T1000 (cell line): Measurements from ENCODE around the gene TEAD3.
A peak's percentile ranks its signal among the peaks of the same experiment; 100 is the strongest.
"Not testable (repeated sequence)": the region's sequence is repeated elsewhere in the genome, so short reads cannot be mapped to it uniquely, and the experiment has no call there.

Experiments
- DNase-seq: peaks from one replicate; lab custom pipeline; 2025; ENCODE audit warnings: mixed read lengths; lab: John Stamatoyannopoulos, UW

Gene TEAD3

GRCh38 chr6:35451354-35452182, 45.3 kb downstream of the TEAD3 start:
- DNase-seq = no peak

DNA sequence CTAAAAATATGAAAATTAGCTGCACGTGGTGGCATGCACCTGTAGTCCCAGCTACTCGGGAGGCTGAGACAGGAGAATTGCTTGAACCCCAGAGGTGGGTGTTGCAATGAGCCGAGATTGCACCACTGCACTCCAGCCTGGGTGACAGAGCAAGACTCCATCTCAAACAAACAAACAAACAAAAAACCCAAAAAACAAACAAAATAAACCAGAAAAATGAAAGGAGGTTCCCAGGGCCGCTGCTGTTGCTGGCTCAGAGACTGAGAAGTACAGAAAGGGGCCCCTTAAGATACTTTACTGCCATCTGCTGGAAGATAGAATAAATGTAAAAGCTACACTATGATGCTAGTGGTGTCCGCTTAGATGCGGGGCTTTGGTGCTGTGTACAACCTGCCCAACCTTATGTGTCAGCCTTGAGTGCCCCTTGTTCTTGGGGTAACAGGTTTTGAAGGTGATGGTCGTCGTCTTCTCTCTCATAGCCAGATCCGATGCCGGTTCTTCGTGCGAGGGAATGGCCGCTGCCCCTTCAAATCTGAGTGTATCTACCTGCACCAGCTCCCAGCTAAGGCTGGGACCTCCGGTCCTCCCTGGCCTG, 47.5 kb downstream of the TEAD3 start:
- peak; percentile 39 for DNase-seq

- DNase-seq = no peak
Measured at GRCh38 chr6:35448191-35448590, 48.7 kb downstream of the TEAD3 start.

DNA sequence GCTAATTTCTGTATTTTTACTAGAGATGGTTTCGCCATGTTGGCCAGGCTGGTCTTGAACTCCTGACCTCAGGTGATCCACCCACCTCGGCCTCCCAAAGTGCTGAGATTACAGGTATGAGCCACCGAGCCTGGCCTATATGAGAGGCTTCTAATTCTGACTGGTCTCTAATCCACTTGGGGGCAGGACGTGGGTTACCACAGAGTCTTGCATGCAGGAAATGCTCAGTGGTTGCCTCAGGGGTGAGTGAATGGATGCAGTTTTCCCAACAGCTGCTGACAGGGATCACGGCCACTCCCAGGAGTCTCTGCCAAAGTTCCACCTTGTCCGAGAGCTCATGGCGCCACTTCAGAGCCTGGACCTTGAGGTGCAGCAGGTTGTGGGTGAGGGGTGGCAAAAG, 51.2 kb downstream of the TEAD3 start:
- no peak for DNase-seq

- DNase-seq = no peak
Measured at GRCh38 chr6:35443341-35444030, 53.4 kb downstream of the TEAD3 start.

DNA sequence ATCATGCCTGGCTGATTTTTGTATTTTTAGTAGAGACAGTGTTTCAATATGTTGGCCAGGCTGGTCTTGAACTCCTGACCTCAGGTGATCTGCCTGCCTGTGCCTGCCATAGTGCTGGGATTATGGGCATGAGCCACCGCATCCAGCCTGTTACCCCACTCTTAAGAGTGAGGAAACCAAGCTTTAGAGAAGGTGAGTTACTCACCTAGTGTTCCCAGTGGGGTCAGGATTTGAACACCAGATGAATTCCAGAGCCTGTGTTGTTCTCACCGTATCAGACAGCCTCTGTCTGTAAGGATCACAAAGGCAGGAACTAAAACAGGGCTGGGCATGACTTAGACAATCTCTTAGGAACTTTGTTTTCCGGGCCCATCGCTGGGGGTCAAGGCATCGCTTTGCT, 54.2 kb downstream of the TEAD3 start:
- DNase-seq = no peak

DNA sequence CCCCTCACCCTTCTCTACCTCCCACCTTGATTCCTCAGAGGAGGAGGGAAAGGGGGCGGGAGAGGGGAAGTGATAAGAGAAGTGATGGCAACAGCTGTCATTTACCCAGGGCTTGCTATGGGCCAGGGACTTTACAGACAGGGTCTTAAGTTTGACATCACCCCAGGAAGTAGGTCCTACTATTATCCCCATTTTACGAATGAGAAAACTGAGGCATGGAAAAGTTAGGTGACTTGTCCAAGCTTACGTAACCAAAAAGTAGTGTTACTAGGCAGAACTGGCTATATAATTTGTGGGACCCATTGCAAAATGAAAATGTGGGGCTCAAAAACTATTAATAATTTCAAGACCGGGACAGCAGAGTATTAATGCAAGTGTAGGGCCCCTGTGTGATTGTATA, 55.2 kb downstream of the TEAD3 start:
- no peak for DNase-seq

DNA sequence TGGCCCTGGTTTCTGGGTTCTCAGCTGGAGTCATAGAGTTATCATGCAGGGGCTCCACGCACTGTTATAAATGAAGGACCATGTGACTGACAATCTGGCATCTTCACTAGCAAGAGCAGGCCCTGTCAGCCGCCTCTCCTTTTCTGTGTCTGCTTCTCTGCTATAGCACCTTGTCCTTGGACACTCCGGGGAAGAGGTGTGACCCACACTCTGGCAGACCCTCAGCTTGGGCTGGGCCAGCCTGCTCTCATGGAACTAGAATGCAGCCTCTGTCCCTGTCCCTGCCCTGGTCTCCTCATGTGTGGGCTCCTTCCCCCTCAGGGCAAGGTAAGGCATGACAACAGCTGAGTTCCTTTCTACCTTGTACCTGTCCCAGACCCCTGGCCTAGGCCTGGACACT, 55.7 kb downstream of the TEAD3 start:
- DNase-seq = no peak

DNA sequence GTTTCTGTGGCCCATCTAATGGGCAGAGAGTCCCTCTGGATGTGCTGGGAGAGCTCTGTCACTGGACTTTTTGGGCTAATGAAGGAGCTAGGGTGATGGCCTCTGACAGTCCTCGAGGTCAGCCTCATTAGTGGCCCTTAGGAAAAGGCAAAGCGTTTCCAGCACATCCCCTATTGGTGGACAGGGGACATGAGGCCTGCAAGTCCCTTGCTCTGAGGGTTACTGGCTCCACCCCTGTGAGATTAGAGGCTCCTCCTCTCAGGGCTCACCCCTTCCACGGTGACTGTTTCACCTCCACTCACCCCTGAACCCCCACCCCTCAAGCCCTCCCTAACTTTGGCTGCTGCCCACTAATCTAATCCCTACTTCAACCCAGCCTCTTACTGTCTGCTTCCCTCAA, 57.6 kb downstream of the TEAD3 start:
- no peak for DNase-seq

DNA sequence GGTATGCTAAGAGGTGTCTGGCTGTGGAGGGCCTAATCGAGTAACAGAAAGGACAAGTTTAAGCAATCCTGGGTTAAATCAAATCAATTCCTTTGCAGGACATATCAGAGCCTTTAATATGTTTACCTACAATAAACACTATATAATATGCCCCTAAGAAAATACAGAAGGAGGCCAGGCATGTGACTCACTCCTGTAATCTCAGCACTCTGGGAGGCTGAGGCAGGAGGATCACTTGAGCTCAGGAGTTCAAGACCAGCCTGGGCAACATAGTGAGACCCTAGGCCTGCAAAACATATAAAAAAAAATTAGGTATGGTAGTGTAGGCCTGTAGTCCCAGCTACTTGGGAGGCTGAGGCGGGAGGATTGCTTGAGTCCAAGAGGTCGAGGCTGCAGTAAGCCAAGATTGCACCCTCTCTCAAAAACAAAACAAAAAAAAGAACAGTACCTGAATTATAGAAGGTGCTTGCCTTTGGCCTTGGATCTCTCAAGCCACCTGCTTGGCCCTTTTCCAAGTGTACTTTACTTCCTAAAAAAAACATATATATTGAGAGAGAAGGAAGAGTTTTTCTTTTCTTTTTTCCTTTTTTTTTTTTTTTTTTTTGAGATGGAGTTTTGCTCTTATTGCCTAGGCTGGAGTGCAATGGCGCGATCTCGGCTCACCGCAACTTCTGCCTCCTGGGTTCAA, 58.4 kb downstream of the TEAD3 start:
- DNase-seq = not testable (repeated sequence)

DNA sequence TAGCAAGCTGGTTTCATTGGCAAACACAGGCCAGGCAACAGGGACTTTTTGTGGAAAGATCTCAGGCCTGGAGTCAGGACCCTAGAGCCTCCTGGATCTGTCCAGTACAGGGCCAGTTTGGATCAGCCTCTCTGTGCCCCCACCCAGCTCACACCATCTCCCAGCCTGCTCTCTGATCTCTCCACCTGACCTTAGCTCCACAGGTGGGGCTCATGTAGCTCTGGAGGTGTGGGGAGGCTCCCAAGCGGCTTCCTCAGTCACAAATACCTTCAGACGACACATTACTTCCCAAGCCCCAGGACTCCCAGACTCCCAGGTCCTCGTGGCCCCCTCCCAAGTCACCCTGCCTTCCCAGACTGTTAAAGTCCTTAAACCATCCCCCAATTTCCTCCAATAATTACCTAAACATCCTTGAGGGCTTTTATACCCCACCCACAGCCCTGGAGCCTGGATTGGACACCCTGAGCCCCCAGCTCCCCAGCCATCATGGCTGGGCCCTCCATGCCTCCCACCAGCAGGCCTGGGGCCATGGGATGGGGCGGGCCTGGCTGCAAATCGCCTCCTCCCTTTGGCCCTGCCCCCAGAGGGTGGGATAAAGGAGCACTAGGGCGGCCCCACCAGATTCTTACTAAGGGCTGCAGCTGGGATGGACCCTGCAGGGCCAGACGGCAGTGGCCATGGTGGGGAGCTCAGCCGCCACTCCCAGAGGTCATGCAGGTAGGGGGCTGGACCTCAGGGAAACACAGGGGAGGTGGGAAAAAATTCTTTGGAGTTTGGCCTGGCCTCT, 60.6 kb downstream of the TEAD3 start:
- DNase-seq = no peak

DNA sequence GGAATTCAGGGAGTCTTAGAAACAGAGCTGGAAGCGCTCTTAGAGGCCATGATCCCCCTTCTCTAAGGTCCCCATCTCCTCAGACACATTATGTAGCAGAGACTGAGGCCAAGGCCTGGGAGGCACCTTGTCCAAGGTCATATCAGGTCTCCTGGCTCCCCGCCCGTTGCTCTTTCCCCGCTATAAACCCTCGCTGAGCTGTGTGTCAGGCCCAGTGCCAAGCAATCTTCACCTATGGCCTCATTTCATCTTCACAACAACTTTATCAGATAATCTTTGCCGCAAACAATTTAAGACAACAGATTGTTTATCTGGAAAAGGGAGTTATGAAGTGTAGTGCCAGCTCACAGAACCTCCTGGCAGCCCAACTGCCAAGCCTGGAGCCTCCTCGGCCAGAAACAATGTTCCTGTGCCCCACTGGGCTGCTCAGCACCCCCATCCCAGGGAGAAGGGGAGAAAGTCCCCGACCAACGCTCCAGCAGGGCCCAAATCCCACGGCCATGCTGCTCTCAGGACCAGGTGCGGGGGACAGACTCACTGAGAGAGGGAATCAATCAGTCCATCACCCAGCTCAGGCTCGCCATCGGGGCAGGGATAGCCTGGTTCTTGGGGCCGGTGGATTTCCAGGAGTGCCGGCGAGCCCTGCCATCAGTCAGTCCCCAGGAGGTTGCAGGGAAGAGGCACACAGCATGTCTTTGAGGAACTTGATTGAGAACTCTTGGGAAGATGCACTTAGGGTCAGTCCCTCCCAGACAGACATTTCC, 61.6 kb downstream of the TEAD3 start:
- DNase-seq = no peak

DNA sequence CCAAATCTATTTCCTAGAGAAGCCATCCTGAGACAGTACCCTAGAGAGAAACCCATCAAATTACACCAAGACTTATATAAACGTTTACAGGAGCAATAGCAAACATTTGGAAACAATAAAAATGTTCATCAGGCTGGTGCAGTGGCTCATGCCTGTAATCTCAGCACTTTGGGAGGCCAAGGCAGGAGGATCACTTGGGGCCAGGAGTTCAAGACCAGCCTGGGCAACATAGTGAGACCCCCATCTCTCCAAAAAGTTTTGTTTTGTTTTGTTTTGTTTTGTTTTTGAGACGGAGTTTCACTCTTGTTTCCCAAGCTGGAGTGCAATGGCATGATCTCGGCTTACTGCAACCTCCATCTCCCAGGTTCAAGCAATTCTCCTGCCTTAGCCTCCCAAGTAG, 64.2 kb downstream of the TEAD3 start:
- DNase-seq = not testable (repeated sequence)

DNA sequence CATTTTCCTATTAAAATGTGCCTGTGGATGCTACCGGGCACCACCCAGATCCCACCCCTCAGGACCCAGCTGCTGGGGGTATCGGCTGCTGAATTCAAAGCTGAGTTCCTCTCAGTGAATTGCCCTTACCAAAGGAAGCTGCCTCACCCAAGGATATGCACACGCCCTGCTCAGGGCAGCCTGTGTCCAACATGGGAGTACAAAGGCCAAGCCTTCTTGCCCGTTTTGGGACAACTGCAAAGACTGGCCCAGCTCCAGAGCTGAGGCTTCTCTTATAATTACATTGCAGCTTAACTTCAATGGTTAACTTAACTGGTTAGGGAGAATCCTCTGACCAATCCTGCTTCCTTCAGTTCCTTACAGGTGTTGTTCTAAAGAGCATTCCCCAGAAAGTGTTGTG, 64.6 kb downstream of the TEAD3 start:
- DNase-seq = no peak

GRCh38 chr6:35429463-35429862, 67.4 kb downstream of the TEAD3 start:
- DNase-seq = no peak

DNA sequence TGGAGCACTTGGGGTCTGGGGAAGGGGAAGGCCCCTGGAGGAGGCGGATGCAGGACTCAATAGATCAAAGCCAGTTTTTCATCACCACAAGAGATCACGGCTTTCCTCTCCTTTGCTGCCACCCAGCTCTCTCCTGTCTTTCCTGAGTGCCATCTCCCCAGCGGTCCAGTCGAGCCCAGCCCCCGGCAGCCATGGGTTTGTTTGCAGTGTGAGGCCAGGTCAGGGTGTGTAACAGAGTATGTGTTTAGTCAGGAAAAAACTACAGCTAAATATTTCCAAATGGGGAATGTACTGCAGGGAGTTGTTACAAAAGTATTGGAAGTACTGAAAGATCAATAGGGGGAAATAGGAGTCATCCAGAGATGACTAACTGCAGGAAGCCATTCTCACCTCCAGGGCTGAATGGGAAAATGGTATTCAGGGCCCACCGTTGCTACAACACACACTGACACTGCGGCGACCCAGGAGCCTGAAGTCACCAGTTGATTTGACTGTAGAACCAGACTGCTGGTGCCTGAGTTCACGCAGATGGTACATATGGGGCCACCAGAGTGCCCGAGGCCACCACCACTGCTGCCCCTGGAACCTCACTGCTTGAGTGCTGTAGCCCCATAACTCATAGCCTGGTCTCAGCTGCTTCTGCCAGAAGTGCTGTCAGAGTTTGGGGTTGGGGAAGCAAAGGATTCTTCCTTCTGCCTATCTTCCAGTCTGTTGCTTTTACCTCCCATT, 68.3 kb downstream of the TEAD3 start:
- peak; percentile 13 for DNase-seq

GRCh38 chr6:35427851-35428321, 69.0 kb downstream of the TEAD3 start:
- DNase-seq = peak; percentile 31

DNA sequence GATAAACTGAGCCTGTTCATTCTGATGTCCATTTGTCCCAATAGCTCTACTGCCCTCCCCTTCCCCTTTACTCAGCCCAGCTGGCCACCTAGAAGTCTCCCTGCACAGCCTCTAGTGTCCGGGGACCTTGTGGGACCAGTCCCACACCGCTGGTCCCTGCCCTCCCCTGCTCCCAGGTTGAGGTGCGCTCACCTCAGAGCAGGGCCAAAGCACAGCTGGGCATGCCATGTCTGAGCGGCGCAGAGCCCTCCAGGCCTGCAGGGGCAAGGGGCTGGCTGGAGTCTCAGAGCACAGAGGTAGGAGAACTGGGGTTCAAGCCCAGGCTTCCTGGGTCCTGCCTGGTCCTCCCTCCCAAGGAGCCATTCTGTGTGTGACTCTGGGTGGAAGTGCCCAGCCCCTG, 69.4 kb downstream of the TEAD3 start:
- DNase-seq = no peak

GRCh38 chr6:35426074-35426473, 70.8 kb downstream of the TEAD3 start:
- DNase-seq = no peak

- peak; percentile 8 for DNase-seq
Measured at GRCh38 chr6:35425284-35425683, 71.6 kb downstream of the TEAD3 start.
